ENCODE data around the gene ACSL6. TPM values are rescaled to one million over a fixed set of nuclear protein-coding genes. Genes with fewer than 3 reads are reported as not detected.

Gene ACSL6
- total RNA-seq, 1 donor from 2014 or later, result not detected

DNA sequence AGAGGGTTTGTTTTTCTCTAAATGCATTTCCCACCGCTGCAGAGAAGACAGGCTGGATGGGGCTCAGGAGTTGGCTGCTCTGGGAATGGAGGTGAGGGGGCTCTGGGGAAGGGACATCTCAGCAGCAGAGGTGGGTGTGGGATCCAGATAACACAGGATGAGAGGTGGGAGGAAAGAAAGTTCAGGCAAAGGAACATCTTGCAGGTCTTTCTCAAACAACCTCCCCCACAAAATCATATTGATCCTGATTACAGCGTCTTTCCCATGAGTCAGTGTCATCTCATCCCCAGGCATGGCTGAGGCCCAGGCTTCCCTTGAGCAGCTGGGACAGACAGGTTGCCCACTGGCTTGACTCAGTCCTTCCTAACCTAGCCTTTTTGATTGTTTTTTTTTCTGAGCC lies 11.3 kb upstream of the ACSL6 start:
- DNase-seq (ENCODE audit: low spot score in 2 of 2, unreplicated experiment in 2 of 2), result no peak
- Mint-ChIP-seq H3K27me3 (ENCODE audit: low read depth) (peaks cover 51% of the 10 kb centered on the region), H3K4me1 (no peaks in the 10 kb centered on the region), H3K27ac (no peak overlapping the region), H3K9me3 (no peaks in the 10 kb centered on the region), H3K36me3 (no peaks in the 10 kb centered on the region), H3K4me3 (no peak overlapping the region)
- TF ChIP-seq, protein P1, sequence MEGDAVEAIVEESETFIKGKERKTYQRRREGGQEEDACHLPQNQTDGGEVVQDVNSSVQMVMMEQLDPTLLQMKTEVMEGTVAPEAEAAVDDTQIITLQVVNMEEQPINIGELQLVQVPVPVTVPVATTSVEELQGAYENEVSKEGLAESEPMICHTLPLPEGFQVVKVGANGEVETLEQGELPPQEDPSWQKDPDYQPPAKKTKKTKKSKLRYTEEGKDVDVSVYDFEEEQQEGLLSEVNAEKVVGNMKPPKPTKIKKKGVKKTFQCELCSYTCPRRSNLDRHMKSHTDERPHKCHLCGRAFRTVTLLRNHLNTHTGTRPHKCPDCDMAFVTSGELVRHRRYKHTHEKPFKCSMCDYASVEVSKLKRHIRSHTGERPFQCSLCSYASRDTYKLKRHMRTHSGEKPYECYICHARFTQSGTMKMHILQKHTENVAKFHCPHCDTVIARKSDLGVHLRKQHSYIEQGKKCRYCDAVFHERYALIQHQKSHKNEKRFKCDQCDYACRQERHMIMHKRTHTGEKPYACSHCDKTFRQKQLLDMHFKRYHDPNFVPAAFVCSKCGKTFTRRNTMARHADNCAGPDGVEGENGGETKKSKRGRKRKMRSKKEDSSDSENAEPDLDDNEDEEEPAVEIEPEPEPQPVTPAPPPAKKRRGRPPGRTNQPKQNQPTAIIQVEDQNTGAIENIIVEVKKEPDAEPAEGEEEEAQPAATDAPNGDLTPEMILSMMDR (IDR thresholded peaks at IDR 0.05; ENCODE audit: unreplicated experiment), result no peak

DNA sequence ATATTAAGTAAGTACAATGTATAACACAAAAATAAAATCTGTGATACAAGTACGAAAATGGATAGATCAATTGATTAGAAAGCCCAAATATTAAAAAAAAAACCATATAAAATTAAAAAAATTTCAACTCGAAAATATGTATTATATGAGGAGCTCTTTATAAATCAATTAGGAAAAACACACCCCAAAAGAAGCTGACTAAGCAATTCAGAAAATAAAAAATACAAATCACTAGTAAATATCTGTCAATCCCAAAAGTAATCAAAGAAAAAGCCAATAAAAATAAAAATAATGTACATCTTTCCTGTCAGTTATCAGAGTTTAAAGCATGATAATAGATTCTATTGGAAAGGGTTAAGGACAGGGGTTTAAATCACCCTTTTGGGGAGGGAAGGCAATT lies 10.2 kb upstream of the ACSL6 start:
- Mint-ChIP-seq H3K4me1 (no peaks in the 10 kb centered on the region), H3K9me3 (no peaks in the 10 kb centered on the region), H3K36me3 (no peaks in the 10 kb centered on the region), H3K4me3 (no peak overlapping the region), H3K27ac (no peak overlapping the region), H3K27me3 (ENCODE audit: low read depth) (peaks cover 58% of the 10 kb centered on the region)
- TF ChIP-seq, protein P1 (IDR thresholded peaks at IDR 0.05; ENCODE audit: unreplicated experiment), result no peak
- no peak for DNase-seq (ENCODE audit: low spot score in 2 of 2, unreplicated experiment in 2 of 2)

DNA sequence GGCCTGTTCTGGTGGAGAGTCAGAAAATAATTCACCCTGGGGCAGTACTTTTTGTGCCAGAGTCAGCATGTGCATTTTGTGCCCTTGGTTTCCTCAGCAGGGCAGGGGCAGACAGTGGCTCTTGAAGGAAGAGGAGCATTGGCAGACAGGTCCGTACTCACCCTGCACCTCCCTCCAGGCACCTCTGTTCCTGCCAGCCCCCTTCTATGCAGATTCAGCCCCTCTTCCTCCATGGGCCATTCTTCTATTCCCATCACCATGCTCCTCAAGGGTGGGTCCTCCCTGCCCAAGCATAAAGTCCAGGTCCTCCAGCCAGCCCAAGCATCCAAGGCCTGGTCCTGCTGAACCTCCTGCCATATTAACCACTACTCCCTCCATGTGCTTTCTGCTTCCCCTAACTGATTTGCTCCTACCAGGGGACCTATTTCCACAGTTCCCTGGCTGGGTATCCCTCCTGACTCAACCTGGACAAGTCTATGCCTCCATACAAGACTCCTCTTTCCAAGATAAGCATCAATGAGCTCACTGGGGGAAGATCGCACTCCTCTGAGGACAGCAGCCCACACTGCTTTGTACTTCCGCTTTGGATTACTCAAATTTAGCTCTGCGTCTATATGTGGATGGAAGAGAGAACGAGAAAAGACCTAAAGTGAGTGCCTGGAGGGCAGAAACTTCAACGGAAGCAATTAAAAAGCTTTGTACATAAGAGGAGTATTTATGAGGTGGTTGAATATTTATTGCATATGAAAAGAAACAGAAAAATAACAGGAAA lies 9.3 kb upstream of the ACSL6 start:
- Mint-ChIP-seq H3K27me3 (ENCODE audit: low read depth) (peaks cover 67% of the 10 kb centered on the region), H3K4me1 (no peaks in the 10 kb centered on the region), H3K36me3 (no peaks in the 10 kb centered on the region), H3K9me3 (no peaks in the 10 kb centered on the region), H3K4me3 (no peak overlapping the region), H3K27ac (no peak overlapping the region)
- DNase-seq (ENCODE audit: low spot score in 2 of 2, unreplicated experiment in 2 of 2), result no peak
- TF ChIP-seq, protein P1 (IDR thresholded peaks at IDR 0.05; ENCODE audit: unreplicated experiment), result no peak

DNA sequence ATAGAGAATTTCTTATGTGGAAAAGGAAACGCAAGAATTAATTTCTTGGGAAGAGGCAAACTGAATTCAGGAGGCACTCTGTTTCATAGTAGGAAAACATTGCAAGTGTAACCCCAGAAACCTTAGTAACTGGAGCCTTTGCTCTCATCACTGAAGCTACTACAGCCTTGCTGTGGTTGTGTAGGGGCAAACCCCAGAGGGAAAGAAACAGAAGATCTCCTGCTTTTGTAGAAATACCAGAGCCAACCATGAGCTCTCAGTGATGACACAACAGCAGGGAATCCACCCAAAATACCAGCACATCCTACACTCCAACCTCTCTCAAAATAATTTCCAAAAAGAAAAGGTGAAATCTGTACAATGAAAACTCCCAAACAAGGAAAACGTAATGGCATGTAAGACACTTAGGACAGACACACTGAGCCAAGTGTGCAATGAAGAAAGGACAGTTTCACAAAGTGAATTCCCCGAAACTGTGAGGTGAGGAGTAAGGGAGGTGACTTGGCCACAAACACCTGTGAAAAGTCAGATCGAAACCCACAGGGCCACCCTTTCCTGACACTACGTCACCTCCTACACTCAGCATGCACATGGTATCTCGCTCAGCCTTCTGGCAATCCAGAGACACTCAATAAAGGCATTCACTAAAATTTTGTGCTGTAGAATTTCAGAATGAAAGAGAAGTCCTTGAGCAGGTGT lies 8.5 kb upstream of the ACSL6 start:
- Mint-ChIP-seq H3K4me1 (no peaks in the 10 kb centered on the region), H3K27me3 (ENCODE audit: low read depth) (peaks cover 75% of the 10 kb centered on the region), H3K9me3 (no peaks in the 10 kb centered on the region), H3K36me3 (no peaks in the 10 kb centered on the region), H3K27ac (no peak overlapping the region), H3K4me3 (no peak overlapping the region)
- TF ChIP-seq, protein P1 (IDR thresholded peaks at IDR 0.05; ENCODE audit: unreplicated experiment), result no peak
- DNase-seq (ENCODE audit: low spot score in 2 of 2, unreplicated experiment in 2 of 2), result no peak

DNA sequence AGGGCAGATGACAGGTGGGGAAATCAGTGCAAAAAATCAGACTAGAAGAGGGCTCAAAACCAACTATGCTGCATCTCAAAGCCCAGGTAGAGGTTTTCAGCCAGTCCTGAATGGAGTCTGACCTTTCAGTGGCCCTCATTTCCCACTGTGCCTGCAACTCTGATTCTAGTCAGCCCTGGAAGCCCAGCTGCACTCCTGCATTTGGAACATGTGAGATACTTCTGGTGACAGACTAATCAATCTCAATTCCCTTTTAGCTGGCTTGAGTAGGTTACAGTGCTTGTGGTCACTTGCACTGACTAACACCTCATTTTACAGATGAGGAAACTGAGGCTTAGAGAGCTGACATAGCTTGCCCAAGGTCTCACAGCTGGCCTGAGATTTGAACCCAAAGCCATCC lies 7.9 kb upstream of the ACSL6 start:
- Mint-ChIP-seq H3K36me3 (no peaks in the 10 kb centered on the region), H3K27me3 (ENCODE audit: low read depth) (peaks cover 80% of the 10 kb centered on the region), H3K9me3 (no peaks in the 10 kb centered on the region), H3K27ac (no peak overlapping the region), H3K4me3 (no peak overlapping the region), H3K4me1 (no peaks in the 10 kb centered on the region)
- no peak for DNase-seq (ENCODE audit: low spot score in 2 of 2, unreplicated experiment in 2 of 2)
- TF ChIP-seq, protein P1 (IDR thresholded peaks at IDR 0.05; ENCODE audit: unreplicated experiment), result no peak
